Measurements from ENCODE around the gene ACOT7.
"Not testable (repeated sequence)": the region's sequence is repeated elsewhere in the genome, so short reads cannot be mapped to it uniquely, and the experiment has no call there.

ACOT7 gene, protein sequence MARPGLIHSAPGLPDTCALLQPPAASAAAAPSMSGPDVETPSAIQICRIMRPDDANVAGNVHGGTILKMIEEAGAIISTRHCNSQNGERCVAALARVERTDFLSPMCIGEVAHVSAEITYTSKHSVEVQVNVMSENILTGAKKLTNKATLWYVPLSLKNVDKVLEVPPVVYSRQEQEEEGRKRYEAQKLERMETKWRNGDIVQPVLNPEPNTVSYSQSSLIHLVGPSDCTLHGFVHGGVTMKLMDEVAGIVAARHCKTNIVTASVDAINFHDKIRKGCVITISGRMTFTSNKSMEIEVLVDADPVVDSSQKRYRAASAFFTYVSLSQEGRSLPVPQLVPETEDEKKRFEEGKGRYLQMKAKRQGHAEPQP

DNA sequence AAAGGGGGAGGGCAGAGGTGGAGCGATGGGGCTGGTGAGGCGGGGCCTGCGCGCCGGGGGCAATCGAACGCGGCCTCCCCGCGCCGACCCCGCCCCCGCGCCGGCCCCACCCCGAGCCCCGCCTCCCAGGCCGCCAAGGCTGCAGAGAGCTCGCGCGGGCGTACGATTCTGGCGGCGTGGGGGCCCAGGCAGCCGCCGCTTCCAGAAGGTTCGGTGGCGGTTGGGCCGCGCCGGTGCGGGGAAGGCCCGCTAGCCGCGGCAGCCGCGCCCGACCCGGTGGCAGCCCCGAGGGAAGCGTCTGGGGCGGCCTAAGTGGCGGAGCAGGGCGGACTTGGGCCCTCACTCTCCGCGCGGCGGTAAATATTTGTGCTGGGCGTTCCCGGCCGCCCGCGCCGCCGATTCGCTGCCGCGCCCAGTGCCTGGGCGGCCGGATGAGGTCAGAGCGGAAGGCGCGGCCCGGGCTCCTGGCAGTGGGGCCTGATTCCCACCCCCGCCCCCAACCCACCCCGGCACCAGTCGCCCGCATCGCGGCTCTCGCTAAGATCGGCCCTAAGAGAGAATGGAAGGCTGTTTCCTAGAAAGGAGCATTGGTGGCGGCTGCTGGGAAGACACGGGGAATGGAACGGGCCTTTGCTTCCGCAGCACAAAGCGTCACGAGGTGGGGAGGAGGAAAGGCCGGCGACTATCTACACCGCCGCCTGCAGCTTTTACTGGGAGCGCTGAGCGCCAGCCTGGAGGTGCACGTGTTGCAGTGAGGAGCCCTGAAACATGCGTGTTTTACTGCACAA, at the start of gene ACOT7:
ACOT7 (minus strand) TSS at position 368 of the 788 bp plus-strand sequence. CDS start 368 bp downstream, outside the sequence.
- Histone ChIP-seq H3K9me3 (ENCODE audit: low read length) (no peaks in the 10 kb centered on the region), H3K4me3 (ENCODE audit: low read depth in 1 of 2, low read length in 2 of 2) (peak within 1 kb of the TSS; percentile 58 to 61), H3K9ac (ENCODE audit: low read length) (peak within 1 kb of the TSS; percentile 11)

DNA sequence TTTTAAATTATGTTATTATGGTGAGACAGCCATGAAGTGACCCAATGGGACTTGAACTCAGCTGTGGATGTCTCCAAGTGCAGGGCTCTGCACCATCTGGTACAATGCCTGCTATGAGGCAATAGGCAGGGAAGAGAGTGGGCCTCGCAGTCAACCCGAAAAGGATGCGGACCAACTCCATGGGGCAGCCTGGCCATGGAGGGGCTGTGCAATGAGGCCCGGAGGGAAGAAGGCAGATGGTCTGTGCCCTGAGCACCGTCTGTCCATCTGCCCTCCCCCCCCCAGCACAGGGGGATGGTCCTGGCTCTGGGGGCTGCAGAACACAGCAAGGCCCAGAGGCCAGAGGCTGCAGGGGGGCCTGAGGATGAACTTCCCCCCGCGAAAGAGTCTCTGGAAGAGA, 48.0 kb upstream of the ACOT7 start:
- H3K9ac ChIP-seq (ENCODE audit: low read length): no peak overlapping the region
- no peaks in the 10 kb centered on the region for H3K4me1 ChIP-seq (ENCODE audit: insufficient read depth, low read length)
- H3K27me3 ChIP-seq (ENCODE audit: control insufficient read depth in 1 of 2, insufficient read depth in 2 of 2, low read length in 2 of 2): peaks cover 7 to 31% of the 10 kb centered on the region in 2 donors
- no peaks in the 10 kb centered on the region for H3K9me3 ChIP-seq (ENCODE audit: low read length)
- no peak overlapping the region for H3K27ac ChIP-seq (ENCODE audit: low read depth, low read length)
- no peak overlapping the region for H3K4me3 ChIP-seq (ENCODE audit: low read depth in 1 of 2, low read length in 2 of 2)
- H3K36me3 ChIP-seq (ENCODE audit: insufficient read depth, low read length): no peaks in the 10 kb centered on the region

More for the DNA sequence above, at the start of gene ACOT7:
- Histone ChIP-seq H3K36me3 (ENCODE audit: insufficient read depth, low read length) (no peaks in the 10 kb centered on the region), H3K27ac (ENCODE audit: low read depth, low read length) (peak within 1 kb of the TSS; percentile 85), H3K4me1 (ENCODE audit: insufficient read depth, low read length) (peaks cover 14% of the 10 kb centered on the region), H3K27me3 (ENCODE audit: control insufficient read depth in 1 of 2, insufficient read depth in 2 of 2, low read length in 2 of 2) (no peaks in the 10 kb centered on the region)

DNA sequence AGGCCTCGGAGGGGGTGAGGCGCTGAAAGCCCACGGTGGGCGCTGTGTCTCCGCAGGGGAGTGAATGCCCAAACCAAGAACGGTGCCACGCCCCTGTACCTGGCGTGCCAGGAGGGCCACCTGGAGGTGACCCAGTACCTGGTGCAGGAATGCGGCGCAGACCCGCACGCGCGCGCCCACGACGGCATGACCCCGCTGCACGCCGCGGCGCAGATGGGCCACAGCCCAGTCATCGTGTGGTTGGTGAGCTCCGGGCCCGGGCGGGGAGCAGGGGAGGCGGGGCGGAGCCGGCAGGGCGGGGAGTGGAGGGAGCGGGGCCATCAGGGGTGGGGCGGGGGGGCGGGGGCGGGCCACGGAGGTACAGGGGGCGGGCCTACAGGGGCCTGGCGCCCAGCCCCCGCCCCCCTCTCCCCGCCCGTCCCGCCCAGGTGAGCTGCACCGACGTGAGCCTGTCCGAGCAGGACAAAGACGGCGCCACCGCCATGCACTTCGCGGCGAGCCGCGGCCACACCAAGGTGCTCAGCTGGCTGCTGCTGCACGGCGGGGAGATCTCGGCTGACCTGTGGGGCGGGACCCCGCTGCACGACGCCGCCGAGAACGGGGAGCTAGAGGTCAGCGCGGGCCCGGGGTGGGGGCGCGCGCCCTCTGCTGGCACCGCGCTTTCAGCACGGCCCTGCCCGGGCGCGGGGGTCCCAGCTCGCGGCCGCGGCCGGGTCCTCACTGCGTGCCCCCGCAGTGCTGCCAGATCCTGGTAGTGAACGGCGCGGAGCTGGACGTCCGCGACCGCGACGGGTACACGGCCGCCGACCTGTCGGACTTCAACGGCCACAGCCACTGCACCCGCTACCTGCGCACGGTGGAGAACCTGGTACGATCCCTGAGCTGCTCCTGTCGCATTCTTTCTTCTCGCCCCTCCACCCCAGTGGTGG, 46.9 kb upstream of the ACOT7 start:
- Histone ChIP-seq H3K9ac (ENCODE audit: low read length) (no peak overlapping the region), H3K36me3 (ENCODE audit: insufficient read depth, low read length) (no peaks in the 10 kb centered on the region), H3K27ac (ENCODE audit: low read depth, low read length) (no peak overlapping the region), H3K9me3 (ENCODE audit: low read length) (no peaks in the 10 kb centered on the region), H3K4me3 (ENCODE audit: low read depth in 1 of 2, low read length in 2 of 2) (no peak overlapping the region), H3K4me1 (ENCODE audit: insufficient read depth, low read length) (no peaks in the 10 kb centered on the region), H3K27me3 (ENCODE audit: control insufficient read depth in 1 of 2, insufficient read depth in 2 of 2, low read length in 2 of 2) (peaks cover 7 to 26% of the 10 kb centered on the region in 2 donors)

GRCh38 chr1:6438047-6438525, 44.5 kb upstream of the ACOT7 start:
- no peak overlapping the region for H3K27ac ChIP-seq (ENCODE audit: low read depth, low read length)
- no peaks in the 10 kb centered on the region for H3K9me3 ChIP-seq (ENCODE audit: low read length)
- H3K9ac ChIP-seq (ENCODE audit: low read length): no peak overlapping the region
- no peak overlapping the region for H3K4me3 ChIP-seq (ENCODE audit: low read depth in 1 of 2, low read length in 2 of 2)
- peaks cover 7 to 26% of the 10 kb centered on the region in 2 donors for H3K27me3 ChIP-seq (ENCODE audit: control insufficient read depth in 1 of 2, insufficient read depth in 2 of 2, low read length in 2 of 2)
- H3K4me1 ChIP-seq (ENCODE audit: insufficient read depth, low read length): no peaks in the 10 kb centered on the region
- no peaks in the 10 kb centered on the region for H3K36me3 ChIP-seq (ENCODE audit: insufficient read depth, low read length)

DNA sequence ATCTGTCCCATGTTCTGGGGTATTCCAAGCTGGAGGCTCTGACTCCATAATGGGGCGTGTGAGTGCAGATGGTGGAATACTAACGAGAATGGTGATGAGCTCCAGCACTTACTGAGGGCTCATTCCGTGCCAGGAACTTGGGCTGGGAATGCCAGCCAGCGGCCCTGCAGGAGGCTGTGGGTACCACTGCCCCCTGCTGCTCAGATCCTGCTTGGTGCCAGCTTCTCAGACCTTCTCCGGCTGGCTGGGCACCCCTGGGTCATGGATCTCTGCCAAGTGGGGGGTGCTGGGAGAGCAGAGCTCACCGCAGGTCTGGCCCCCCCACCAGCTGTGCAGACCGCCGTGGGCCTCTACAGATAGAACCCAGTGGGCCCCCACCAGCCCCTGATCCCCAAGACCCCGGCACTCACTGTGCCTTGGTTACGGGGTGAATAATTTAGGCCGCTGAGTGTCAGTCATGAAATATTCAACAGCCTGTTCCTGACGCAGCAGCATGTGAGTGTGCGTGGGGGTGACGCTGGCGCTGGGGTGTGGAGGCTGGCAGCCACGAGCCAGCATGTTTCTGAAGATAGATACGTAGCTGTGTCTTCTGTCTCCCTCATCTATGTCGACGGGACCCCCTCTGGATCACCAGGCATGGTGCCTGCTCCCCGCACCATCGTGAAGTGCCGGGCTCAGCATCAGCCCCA, 43.6 kb upstream of the ACOT7 start:
- H3K36me3 ChIP-seq (ENCODE audit: insufficient read depth, low read length); H3K9ac ChIP-seq (ENCODE audit: low read length); H3K27ac ChIP-seq (ENCODE audit: low read depth, low read length); H3K4me1 ChIP-seq (ENCODE audit: insufficient read depth, low read length); H3K9me3 ChIP-seq (ENCODE audit: low read length); H3K4me3 ChIP-seq (ENCODE audit: low read depth in 1 of 2, low read length in 2 of 2): not testable (repeated sequence)
- peaks cover 7 to 26% of the 10 kb centered on the region in 2 donors for H3K27me3 ChIP-seq (ENCODE audit: control insufficient read depth in 1 of 2, insufficient read depth in 2 of 2, low read length in 2 of 2)

- not testable (repeated sequence) for H3K36me3 ChIP-seq (ENCODE audit: insufficient read depth, low read length); H3K9me3 ChIP-seq (ENCODE audit: low read length); H3K9ac ChIP-seq (ENCODE audit: low read length); H3K4me1 ChIP-seq (ENCODE audit: insufficient read depth, low read length); H3K4me3 ChIP-seq (ENCODE audit: low read depth in 1 of 2, low read length in 2 of 2); H3K27ac ChIP-seq (ENCODE audit: low read depth, low read length)
- peaks cover 4 to 18% of the 10 kb centered on the region in 2 donors for H3K27me3 ChIP-seq (ENCODE audit: control insufficient read depth in 1 of 2, insufficient read depth in 2 of 2, low read length in 2 of 2)
Observed at GRCh38 chr1:6436277-6436676, 42.7 kb upstream of the ACOT7 start.

GRCh38 chr1:6435547-6435946, 42.0 kb upstream of the ACOT7 start:
- H3K27me3 ChIP-seq (ENCODE audit: control insufficient read depth in 1 of 2, insufficient read depth in 2 of 2, low read length in 2 of 2): peaks cover 0 to 12% of the 10 kb centered on the region in 2 donors
- H3K36me3 ChIP-seq (ENCODE audit: insufficient read depth, low read length): no peaks in the 10 kb centered on the region
- H3K4me3 ChIP-seq (ENCODE audit: low read depth in 1 of 2, low read length in 2 of 2): no peak overlapping the region
- no peaks in the 10 kb centered on the region for H3K4me1 ChIP-seq (ENCODE audit: insufficient read depth, low read length)
- H3K9ac ChIP-seq (ENCODE audit: low read length): no peak overlapping the region
- H3K9me3 ChIP-seq (ENCODE audit: low read length): no peaks in the 10 kb centered on the region
- H3K27ac ChIP-seq (ENCODE audit: low read depth, low read length): no peak overlapping the region

DNA sequence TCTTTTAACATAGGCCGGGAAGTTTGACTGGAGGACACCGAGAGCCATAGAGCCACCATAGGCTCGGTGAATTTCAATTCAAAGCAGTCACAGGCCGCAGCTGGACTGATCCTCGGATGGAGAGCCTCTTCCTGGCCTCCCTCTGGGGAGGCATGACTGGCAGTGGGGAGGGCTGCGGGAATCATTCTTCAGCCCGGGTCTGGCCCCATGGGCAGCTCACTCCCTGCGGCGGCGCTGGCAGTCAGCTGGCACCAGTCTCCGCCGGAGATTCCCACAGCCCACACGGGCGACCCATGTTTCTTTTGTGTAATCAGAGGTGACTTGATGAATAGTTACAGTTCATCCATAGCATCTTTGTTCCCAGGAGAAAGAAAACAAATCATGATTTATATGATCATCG, 41.6 kb upstream of the ACOT7 start:
- H3K27me3 ChIP-seq (ENCODE audit: control insufficient read depth in 1 of 2, insufficient read depth in 2 of 2, low read length in 2 of 2): peaks cover 0 to 10% of the 10 kb centered on the region in 2 donors
- no peaks in the 10 kb centered on the region for H3K4me1 ChIP-seq (ENCODE audit: insufficient read depth, low read length)
- H3K9ac ChIP-seq (ENCODE audit: low read length): no peak overlapping the region
- no peak overlapping the region for H3K4me3 ChIP-seq (ENCODE audit: low read depth in 1 of 2, low read length in 2 of 2)
- no peaks in the 10 kb centered on the region for H3K9me3 ChIP-seq (ENCODE audit: low read length)
- no peaks in the 10 kb centered on the region for H3K36me3 ChIP-seq (ENCODE audit: insufficient read depth, low read length)
- H3K27ac ChIP-seq (ENCODE audit: low read depth, low read length): no peak overlapping the region

DNA sequence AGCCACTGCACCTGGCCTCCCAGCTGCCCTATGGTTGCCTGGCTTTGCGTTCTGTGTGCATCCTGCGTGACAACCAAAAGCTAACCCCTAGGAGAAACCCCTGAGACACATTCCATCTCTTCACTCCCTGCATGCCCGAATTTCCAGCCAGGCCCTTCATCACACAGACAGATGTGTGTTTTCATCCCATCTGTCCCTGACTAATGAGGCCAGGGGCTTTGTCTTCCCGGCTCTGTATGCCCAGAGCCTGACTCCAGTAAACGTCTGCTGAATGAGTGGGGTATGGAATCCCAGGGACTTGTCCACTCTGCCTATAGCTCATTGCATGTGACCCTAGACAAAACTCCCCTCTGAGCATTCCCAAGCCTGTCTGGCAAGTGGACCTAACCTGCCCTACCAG, 40.6 kb upstream of the ACOT7 start:
- Histone ChIP-seq H3K27me3 (ENCODE audit: control insufficient read depth in 1 of 2, insufficient read depth in 2 of 2, low read length in 2 of 2) (peaks cover 0 to under 1% of the 10 kb centered on the region in 2 donors), H3K36me3 (ENCODE audit: insufficient read depth, low read length) (no peaks in the 10 kb centered on the region), H3K9me3 (ENCODE audit: low read length) (no peaks in the 10 kb centered on the region), H3K4me1 (ENCODE audit: insufficient read depth, low read length) (no peaks in the 10 kb centered on the region), H3K27ac (ENCODE audit: low read depth, low read length) (no peak overlapping the region), H3K4me3 (ENCODE audit: low read depth in 1 of 2, low read length in 2 of 2) (no peak overlapping the region), H3K9ac (ENCODE audit: low read length) (no peak overlapping the region)

DNA sequence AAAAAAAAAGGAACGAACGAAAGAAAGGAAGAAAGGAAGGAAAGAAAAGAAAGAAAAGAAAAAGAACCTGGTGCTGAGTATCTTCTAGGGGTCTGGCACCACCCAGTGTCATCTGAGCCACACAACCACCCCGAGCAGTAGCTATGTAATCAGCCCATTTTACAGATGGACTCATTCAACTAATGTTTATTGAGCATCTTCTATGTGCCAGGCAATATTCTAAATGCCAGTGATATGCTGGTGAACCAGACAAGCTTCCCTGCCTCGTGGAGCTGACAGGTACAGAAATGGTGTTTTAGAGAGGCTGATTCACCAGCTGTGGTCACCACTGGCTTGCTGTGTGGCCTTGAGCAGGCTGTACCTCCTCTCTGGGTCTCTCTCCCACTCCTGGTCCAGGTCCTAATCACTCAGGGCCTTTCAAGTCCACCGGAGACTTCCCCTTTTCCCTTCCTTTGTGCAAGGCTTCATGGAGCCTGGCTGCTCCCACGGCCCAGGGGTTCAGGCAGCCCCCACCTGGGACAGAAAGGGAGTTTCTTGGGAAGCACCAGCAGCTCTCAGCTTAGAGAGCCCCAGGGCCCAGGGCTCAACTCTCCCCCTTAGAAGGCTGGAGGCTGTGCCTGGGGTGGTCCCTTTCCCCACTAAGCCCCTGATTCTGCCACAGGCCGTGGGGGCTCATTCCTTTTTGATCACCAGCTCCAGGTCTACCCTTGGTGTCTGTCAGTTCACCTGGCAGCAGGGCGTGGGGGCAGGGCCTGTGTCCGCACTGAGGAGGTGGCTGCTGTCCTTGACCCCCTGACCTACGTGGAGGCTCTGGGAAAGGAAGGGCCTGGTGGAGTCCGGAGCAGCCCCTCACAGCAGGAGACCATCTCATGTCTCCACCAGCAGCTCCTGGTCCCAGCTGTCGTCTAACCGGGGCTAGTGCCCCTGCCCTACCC, 38.3 kb upstream of the ACOT7 start:
- H3K9me3 ChIP-seq (ENCODE audit: low read length); H3K36me3 ChIP-seq (ENCODE audit: insufficient read depth, low read length); H3K27ac ChIP-seq (ENCODE audit: low read depth, low read length); H3K4me1 ChIP-seq (ENCODE audit: insufficient read depth, low read length); H3K9ac ChIP-seq (ENCODE audit: low read length); H3K4me3 ChIP-seq (ENCODE audit: low read depth in 1 of 2, low read length in 2 of 2): not testable (repeated sequence)
- peaks cover 0 to 11% of the 10 kb centered on the region in 2 donors for H3K27me3 ChIP-seq (ENCODE audit: control insufficient read depth in 1 of 2, insufficient read depth in 2 of 2, low read length in 2 of 2)
